Activated naive CD8-positive, alpha-beta T cell (primary cell): ENCODE measurements around the gene SMTNL2.
"Not testable (repeated sequence)": the region's sequence is repeated elsewhere in the genome, so short reads cannot be mapped to it uniquely, and the experiment has no call there.

Source experiments
- H3K27ac Mint-ChIP-seq: one replicate; pipeline ENCODE4 v1.8.0; 2021; ENCODE audit warnings: mixed read lengths
- H3K27me3 Mint-ChIP-seq: one replicate; pipeline ENCODE4 v1.8.0; 2021; ENCODE audit warnings: mixed read lengths
- H3K36me3 Mint-ChIP-seq: one replicate; pipeline ENCODE4 v1.8.0; 2021; ENCODE audit warnings: mixed read lengths
- H3K4me1 Mint-ChIP-seq: one replicate; pipeline ENCODE4 v1.8.0; 2021; ENCODE audit warnings: low read depth, mixed read lengths
- H3K4me3 Mint-ChIP-seq: one replicate; pipeline ENCODE4 v1.8.0; 2021; ENCODE audit warnings: mild to moderate bottlenecking, mixed read lengths
- H3K9me3 Mint-ChIP-seq: one replicate; pipeline ENCODE4 v1.8.0; 2021; ENCODE audit warnings: low read depth, mixed read lengths

The SMTNL2 gene

GRCh38 chr17:4594931-4595684 is 10.8 kb downstream of the SMTNL2 start:
- peaks cover 2% of the 10 kb centered on the region for H3K4me1 Mint-ChIP-seq
- no peaks in the 10 kb centered on the region for H3K36me3 Mint-ChIP-seq
- H3K27ac Mint-ChIP-seq: no peak overlapping the region
- H3K4me3 Mint-ChIP-seq: no peak overlapping the region
- H3K9me3 Mint-ChIP-seq: no peaks in the 10 kb centered on the region
- H3K27me3 Mint-ChIP-seq: no peaks in the 10 kb centered on the region

- not testable (repeated sequence) for H3K27ac Mint-ChIP-seq, H3K4me3 Mint-ChIP-seq, H3K9me3 Mint-ChIP-seq, H3K4me1 Mint-ChIP-seq, H3K36me3 Mint-ChIP-seq, H3K27me3 Mint-ChIP-seq
Measured at GRCh38 chr17:4595685-4596342, 11.5 kb downstream of the SMTNL2 start.

- Mint-ChIP-seq H3K9me3 (no peaks in the 10 kb centered on the region), H3K4me3 (no peak overlapping the region), H3K27me3 (no peaks in the 10 kb centered on the region), H3K36me3 (no peaks in the 10 kb centered on the region), H3K27ac (no peak overlapping the region), H3K4me1 (peaks cover 2% of the 10 kb centered on the region)
Measured at GRCh38 chr17:4596636-4597380, 12.5 kb downstream of the SMTNL2 start.

DNA sequence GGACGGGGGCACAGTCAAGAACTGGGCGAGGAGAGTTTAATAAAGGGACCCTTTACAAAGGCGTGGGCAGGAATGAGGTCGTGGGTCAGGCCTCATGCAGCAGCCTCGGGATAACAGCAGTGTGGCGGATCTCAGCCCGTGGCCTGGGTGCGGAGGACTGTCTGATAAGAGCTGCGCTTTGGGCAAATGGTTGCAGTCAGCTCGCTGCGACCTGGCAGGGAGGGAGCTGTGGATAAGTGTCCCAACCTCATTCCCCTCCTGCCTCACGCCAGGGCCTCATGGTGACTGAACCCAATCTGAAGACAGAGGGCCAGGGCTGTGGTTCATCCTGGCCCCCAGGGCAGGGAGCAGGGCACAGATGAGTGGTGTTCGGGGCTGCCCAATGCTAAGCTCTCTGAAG is 13.6 kb downstream of the SMTNL2 start:
- no peak overlapping the region for H3K27ac Mint-ChIP-seq
- H3K9me3 Mint-ChIP-seq: no peaks in the 10 kb centered on the region
- H3K4me3 Mint-ChIP-seq: no peak overlapping the region
- no peaks in the 10 kb centered on the region for H3K27me3 Mint-ChIP-seq
- peaks cover 2% of the 10 kb centered on the region for H3K4me1 Mint-ChIP-seq
- H3K36me3 Mint-ChIP-seq: no peaks in the 10 kb centered on the region

DNA sequence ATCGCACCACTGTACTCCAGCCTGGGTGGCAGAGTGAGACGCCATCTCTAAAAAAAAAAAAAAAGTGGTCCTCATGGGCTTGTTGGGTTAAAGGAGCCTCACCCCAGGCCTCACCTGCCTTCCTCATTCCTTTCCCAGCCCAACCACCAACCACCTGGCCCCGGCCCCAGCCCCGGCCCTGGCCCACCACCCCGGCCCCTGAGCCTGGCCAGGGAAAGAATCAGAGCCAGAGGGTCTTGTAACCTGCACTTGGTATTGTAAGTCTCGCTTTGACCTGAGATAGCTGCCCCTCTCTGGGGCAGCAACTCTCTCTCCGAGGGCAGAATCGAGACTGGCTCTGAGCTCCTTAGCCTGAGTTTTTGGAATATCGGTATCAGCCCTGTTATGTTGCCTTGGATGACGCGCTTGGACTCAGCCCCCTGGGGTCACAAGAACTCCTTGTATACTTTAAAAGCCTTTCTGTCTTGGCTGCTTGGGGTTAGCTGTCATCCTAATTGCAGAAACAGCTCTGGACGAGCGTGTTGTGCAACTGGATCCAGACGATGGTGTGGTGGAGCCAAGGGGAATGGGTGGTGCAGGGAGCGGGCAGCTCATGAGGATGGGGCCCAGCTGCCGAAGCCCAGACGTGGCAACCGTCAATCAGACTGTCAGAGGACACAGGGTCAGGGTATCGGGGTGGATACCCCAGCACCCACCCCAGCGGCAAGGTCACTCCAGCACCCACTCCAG is 14.6 kb downstream of the SMTNL2 start:
- no peaks in the 10 kb centered on the region for H3K27me3 Mint-ChIP-seq
- no peaks in the 10 kb centered on the region for H3K9me3 Mint-ChIP-seq
- no peak overlapping the region for H3K4me3 Mint-ChIP-seq
- H3K4me1 Mint-ChIP-seq: peaks cover 2% of the 10 kb centered on the region
- H3K36me3 Mint-ChIP-seq: no peaks in the 10 kb centered on the region
- no peak overlapping the region for H3K27ac Mint-ChIP-seq

DNA sequence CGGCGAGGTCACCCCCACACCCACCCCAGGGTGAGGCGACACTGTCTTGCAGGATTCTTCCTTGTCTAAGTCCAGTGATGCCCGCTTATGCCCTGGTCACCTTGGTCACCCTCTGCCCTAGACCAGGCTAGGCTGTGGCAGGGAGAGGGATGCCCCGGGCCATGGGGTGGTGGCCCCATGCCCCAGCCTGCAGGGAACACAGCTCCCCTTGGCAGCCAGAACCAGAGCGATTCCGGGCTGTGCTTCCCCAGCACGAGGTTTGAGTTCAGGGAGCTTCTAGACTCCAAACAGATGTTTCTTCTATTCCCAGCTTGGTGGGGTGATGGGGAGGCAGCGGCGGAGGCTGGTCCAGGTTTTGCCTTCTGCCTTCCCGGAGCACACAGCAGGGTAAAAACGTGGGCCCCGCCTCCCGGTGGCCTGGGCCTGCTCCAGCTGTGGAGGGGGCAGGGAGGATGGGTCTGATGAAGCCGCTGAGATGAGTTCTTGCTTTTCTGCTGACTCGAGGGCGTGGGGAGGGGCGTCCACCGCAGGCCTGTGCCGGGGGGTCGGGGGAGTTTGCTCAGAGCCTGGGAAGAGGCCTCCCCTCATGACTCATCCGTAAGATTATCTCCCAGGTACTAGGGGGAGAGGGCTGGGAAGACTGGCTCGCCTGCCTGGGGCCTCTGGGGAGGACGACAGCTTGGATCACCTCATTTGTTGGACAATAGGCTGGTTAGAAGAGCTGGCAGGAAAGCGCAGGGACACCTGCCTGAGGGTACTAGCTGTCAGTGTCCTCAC is 15.4 kb downstream of the SMTNL2 start:
- H3K9me3 Mint-ChIP-seq: no peaks in the 10 kb centered on the region
- no peak overlapping the region for H3K27ac Mint-ChIP-seq
- H3K4me3 Mint-ChIP-seq: no peak overlapping the region
- peaks cover 2% of the 10 kb centered on the region for H3K4me1 Mint-ChIP-seq
- no peaks in the 10 kb centered on the region for H3K36me3 Mint-ChIP-seq
- no peaks in the 10 kb centered on the region for H3K27me3 Mint-ChIP-seq

GRCh38 chr17:4600563-4600962 is 16.2 kb downstream of the SMTNL2 start:
- Mint-ChIP-seq H3K27me3 (no peaks in the 10 kb centered on the region), H3K4me3 (no peak overlapping the region), H3K4me1 (no peaks in the 10 kb centered on the region), H3K9me3 (no peaks in the 10 kb centered on the region), H3K27ac (no peak overlapping the region), H3K36me3 (no peaks in the 10 kb centered on the region)

DNA sequence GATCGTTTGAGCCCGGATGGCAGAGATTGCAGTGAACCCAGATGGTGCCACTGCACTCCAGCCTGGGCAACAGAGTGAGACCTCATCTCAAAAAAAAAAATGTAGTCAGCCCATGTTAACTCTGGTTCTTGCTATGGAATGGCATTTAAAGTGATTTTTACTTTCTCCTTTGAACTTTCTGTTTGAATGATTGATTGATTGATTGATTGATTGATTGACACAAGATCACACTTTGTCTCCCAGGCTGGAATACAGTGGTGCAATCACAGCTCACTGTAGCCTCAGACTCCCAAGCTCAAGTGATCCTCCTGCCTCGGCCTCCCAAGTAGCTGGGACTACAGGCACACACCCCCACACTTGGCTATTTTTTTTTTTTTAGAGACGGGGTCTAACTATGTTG is 17.0 kb downstream of the SMTNL2 start:
- Mint-ChIP-seq H3K36me3 (no peaks in the 10 kb centered on the region), H3K4me3 (no peak overlapping the region), H3K27ac (no peak overlapping the region), H3K9me3 (no peaks in the 10 kb centered on the region), H3K27me3 (no peaks in the 10 kb centered on the region), H3K4me1 (no peaks in the 10 kb centered on the region)

- no peaks in the 10 kb centered on the region for H3K36me3 Mint-ChIP-seq
- no peak overlapping the region for H3K4me3 Mint-ChIP-seq
- H3K27me3 Mint-ChIP-seq: no peaks in the 10 kb centered on the region
- H3K27ac Mint-ChIP-seq: no peak overlapping the region
- no peaks in the 10 kb centered on the region for H3K9me3 Mint-ChIP-seq
- H3K4me1 Mint-ChIP-seq: no peaks in the 10 kb centered on the region
Measured at GRCh38 chr17:4602041-4602440, 17.7 kb downstream of the SMTNL2 start.

- Mint-ChIP-seq H3K4me3 (no peak overlapping the region), H3K36me3 (no peaks in the 10 kb centered on the region), H3K27ac (no peak overlapping the region), H3K27me3 (peaks cover 4% of the 10 kb centered on the region), H3K9me3 (no peaks in the 10 kb centered on the region), H3K4me1 (no peaks in the 10 kb centered on the region)
Measured at GRCh38 chr17:4604111-4604644, 19.8 kb downstream of the SMTNL2 start.

DNA sequence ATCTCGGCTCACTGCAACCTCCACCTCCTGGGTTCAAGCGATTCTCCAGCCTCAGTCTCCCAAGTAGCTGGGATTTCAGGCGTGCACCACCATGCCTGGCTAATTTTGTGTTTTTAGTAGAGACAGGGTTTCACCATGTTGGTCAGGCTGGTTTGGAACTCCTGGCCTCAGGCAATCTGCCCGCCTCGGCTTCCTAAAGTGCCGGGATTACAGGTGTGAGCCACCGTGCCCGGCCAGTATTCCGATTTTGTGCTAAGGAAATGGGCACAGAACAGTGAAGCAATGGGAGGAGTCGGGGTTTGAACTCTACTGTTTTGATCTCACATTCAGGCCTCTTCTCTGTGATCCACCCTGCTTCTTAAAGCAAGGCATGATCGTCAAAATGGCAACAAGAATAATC is 20.4 kb downstream of the SMTNL2 start:
- not testable (repeated sequence) for H3K27ac Mint-ChIP-seq, H3K27me3 Mint-ChIP-seq, H3K4me3 Mint-ChIP-seq, H3K4me1 Mint-ChIP-seq, H3K9me3 Mint-ChIP-seq, H3K36me3 Mint-ChIP-seq

GRCh38 chr17:4605826-4606225 is 21.5 kb downstream of the SMTNL2 start:
- H3K4me3 Mint-ChIP-seq: no peak overlapping the region

GRCh38 chr17:4607261-4607741 is 23.0 kb downstream of the SMTNL2 start:
- Mint-ChIP-seq H3K27ac (no peak overlapping the region), H3K4me1 (no peaks in the 10 kb centered on the region), H3K4me3 (no peak overlapping the region), H3K9me3 (no peaks in the 10 kb centered on the region), H3K36me3 (no peaks in the 10 kb centered on the region), H3K27me3 (peaks cover 6% of the 10 kb centered on the region)

More at GRCh38 chr17:4605826-4606225, 21.5 kb downstream of the SMTNL2 start:
- Mint-ChIP-seq H3K27ac (no peak overlapping the region), H3K9me3 (no peaks in the 10 kb centered on the region), H3K27me3 (peaks cover 4% of the 10 kb centered on the region), H3K4me1 (no peaks in the 10 kb centered on the region), H3K36me3 (no peaks in the 10 kb centered on the region)

GRCh38 chr17:4607773-4608187 is 23.5 kb downstream of the SMTNL2 start:
- Mint-ChIP-seq H3K27ac (no peak overlapping the region), H3K27me3 (peaks cover 6% of the 10 kb centered on the region), H3K36me3 (no peaks in the 10 kb centered on the region), H3K9me3 (no peaks in the 10 kb centered on the region), H3K4me1 (no peaks in the 10 kb centered on the region), H3K4me3 (no peak overlapping the region)
